ENCODE measurements around the gene CBLIF. TPM values are rescaled to one million over a fixed set of nuclear protein-coding genes. Genes with fewer than 3 reads are reported as not detected.

CBLIF gene
- total and polyA plus RNA-seq, 4 donors = not detected

DNA sequence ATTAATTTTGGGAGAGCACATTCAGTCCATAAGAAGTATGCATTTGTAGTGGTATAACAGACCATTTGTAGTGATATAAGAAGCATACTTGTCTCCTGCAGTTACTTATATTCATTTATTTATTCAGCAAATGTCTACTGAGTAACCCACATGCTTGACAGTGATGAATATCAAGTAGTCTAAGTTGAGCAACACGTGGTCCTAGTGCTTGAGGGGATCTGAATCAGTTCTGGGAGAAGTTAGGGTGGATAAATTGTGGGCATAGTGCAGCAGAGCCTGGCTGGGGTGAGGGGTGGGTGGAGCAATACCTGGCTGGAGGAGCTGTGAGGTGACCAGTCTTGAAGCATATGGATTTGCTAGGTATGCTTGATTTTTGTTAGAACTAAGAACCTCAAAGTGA, 65.8 kb downstream of the CBLIF start:
- no peak overlapping the region for H3K27ac ChIP-seq (ENCODE audit: low read depth in 1 of 2, low read length in 2 of 2)
- WGBS = 79% methylated on average over 1 of the region's 1 CpG
- TF ChIP-seq, protein P1, sequence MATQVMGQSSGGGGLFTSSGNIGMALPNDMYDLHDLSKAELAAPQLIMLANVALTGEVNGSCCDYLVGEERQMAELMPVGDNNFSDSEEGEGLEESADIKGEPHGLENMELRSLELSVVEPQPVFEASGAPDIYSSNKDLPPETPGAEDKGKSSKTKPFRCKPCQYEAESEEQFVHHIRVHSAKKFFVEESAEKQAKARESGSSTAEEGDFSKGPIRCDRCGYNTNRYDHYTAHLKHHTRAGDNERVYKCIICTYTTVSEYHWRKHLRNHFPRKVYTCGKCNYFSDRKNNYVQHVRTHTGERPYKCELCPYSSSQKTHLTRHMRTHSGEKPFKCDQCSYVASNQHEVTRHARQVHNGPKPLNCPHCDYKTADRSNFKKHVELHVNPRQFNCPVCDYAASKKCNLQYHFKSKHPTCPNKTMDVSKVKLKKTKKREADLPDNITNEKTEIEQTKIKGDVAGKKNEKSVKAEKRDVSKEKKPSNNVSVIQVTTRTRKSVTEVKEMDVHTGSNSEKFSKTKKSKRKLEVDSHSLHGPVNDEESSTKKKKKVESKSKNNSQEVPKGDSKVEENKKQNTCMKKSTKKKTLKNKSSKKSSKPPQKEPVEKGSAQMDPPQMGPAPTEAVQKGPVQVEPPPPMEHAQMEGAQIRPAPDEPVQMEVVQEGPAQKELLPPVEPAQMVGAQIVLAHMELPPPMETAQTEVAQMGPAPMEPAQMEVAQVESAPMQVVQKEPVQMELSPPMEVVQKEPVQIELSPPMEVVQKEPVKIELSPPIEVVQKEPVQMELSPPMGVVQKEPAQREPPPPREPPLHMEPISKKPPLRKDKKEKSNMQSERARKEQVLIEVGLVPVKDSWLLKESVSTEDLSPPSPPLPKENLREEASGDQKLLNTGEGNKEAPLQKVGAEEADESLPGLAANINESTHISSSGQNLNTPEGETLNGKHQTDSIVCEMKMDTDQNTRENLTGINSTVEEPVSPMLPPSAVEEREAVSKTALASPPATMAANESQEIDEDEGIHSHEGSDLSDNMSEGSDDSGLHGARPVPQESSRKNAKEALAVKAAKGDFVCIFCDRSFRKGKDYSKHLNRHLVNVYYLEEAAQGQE (IDR thresholded peaks at IDR 0.05) = no peak
- peaks cover 0 to 22% (median 11%) of the 10 kb centered on the region in 4 donors for H3K4me1 ChIP-seq (ENCODE audit: control insufficient read depth in 4 of 4, insufficient read depth in 4 of 4, low read length in 3 of 4)
- no peaks in the 10 kb centered on the region for H3K9me3 ChIP-seq (ENCODE audit: control insufficient read depth in 4 of 4, low read length in 3 of 4)
- H3K9ac ChIP-seq (ENCODE audit: low read depth in 1 of 2, low read length in 2 of 2) = no peak overlapping the region
- H3K36me3 ChIP-seq (ENCODE audit: control insufficient read depth in 4 of 4, insufficient read depth in 3 of 4, low read depth in 1 of 4, low read length in 3 of 4) = no peaks in the 10 kb centered on the region
- H3K27me3 ChIP-seq (ENCODE audit: control insufficient read depth in 4 of 4, insufficient read depth in 4 of 4, low read length in 3 of 4) = no peaks in the 10 kb centered on the region
- no peak overlapping the region for H3K4me3 ChIP-seq (ENCODE audit: low read depth in 1 of 3, low read length in 3 of 3)
- no peak for DNase-seq (ENCODE audit: low spot score)

Other genes with a start within 250 kb of the CBLIF start
- gene OSBP, start 229.7 kb downstream of the CBLIF start, total RNA-seq = 10 to 100 TPM; 25.3 to 92.5 TPM
- gene OSBP, start 229.7 kb downstream of the CBLIF start, polyA plus RNA-seq = 10 to 100 TPM; 16.5 to 47.8 TPM
- gene PATL1, start 176.5 kb downstream of the CBLIF start, total RNA-seq = 10 to 100 TPM in 1 of 2 donors, 1 to 10 TPM in 1; 4.9 to 14.4 TPM
- 10 to 100 TPM; 10.4 to 14.7 TPM for gene PATL1, start 176.5 kb downstream of the CBLIF start, polyA plus RNA-seq
- not detected for gene OR10V1, start 131.7 kb downstream of the CBLIF start, total RNA-seq
- gene OR10V1, start 131.7 kb downstream of the CBLIF start, polyA plus RNA-seq = not detected
- 1 to 10 TPM; 7.0 to 8.5 TPM for gene STX3, start 90.1 kb downstream of the CBLIF start, total RNA-seq
- 1 to 10 TPM; 3.3 to 4.7 TPM for gene STX3, start 90.1 kb downstream of the CBLIF start, polyA plus RNA-seq
- 10 to 100 TPM; 24.9 to 33.5 TPM for gene MRPL16, start 34.7 kb downstream of the CBLIF start, total RNA-seq
- 10 to 100 TPM; 45.7 to 54.9 TPM for gene MRPL16, start 34.7 kb downstream of the CBLIF start, polyA plus RNA-seq
- 1 to 10 TPM in 1 of 2 donors, under 1 TPM in 1; 0.08 to 4.7 TPM for gene TCN1, start 21.0 kb upstream of the CBLIF start, total RNA-seq
- under 1 TPM in 1 of 2 donors, not detected in 1; 0.17 TPM for gene TCN1, start 21.0 kb upstream of the CBLIF start, polyA plus RNA-seq
- not detected for gene OOSP3, start 33.3 kb upstream of the CBLIF start, total RNA-seq
- gene OOSP3, start 33.3 kb upstream of the CBLIF start, polyA plus RNA-seq = not detected
- not detected for gene OOSP1, start 92.9 kb upstream of the CBLIF start, total RNA-seq
- not detected for gene OOSP1, start 92.9 kb upstream of the CBLIF start, polyA plus RNA-seq
- not detected for gene OOSP4A, start 118.5 kb upstream of the CBLIF start, total RNA-seq
- gene OOSP4A, start 118.5 kb upstream of the CBLIF start, polyA plus RNA-seq = not detected
- gene OOSP4B, start 171.7 kb upstream of the CBLIF start, total RNA-seq = not detected
- not detected for gene OOSP4B, start 171.7 kb upstream of the CBLIF start, polyA plus RNA-seq
- not detected for gene OOSP2, start 194.9 kb upstream of the CBLIF start, total RNA-seq
- gene OOSP2, start 194.9 kb upstream of the CBLIF start, polyA plus RNA-seq = not detected
- 10 to 100 TPM in 1 of 2 donors, under 1 TPM in 1; 0.08 to 43.9 TPM for gene MS4A3, start 211.2 kb upstream of the CBLIF start, total RNA-seq
- gene MS4A3, start 211.2 kb upstream of the CBLIF start, polyA plus RNA-seq = under 1 TPM; 0.22 to 0.25 TPM
- gene MS4A2, start 243.2 kb upstream of the CBLIF start, total RNA-seq = under 1 TPM; 0.08 to 0.37 TPM
- gene MS4A2, start 243.2 kb upstream of the CBLIF start, polyA plus RNA-seq = under 1 TPM in 1 of 2 donors, not detected in 1; 0.32 TPM